ENCODE measurements around the gene NUP50. TPM values are rescaled to one million over a fixed set of nuclear protein-coding genes. Genes with fewer than 3 reads are reported as not detected.

Gene NUP50
- total RNA-seq, 3 donors from 2014 or later, result 42.5 to 80.7 (median 65.7) TPM

DNA sequence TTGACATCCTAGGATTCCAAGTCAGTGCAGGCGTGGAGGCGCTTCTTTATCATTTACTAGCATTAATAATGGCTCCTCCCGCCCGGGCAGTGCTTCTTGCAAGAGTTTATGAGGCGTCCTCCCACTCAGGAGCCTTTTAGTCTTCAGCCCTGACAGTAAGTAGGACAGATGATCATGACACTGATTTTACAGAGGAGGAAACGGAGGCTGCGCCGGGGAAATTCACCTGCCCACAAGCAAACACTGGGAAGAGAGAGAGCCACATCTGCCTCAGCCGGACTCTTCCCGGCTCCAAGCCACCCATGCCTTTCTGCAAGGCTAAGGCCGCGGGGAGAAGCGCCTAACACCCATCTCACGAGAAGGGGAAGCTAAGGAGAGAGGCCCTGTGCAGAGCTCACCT, 41.1 kb downstream of the NUP50 start:
- no peak for ATAC-seq
- TF ChIP-seq CTCF (IDR thresholded peaks at IDR 0.05), result no peak
- Histone ChIP-seq H3K4me1 (ENCODE audit: low read depth) (no peaks in the 10 kb centered on the region), H3K4me3 (no peak overlapping the region), H3K9me3 (no peaks in the 10 kb centered on the region), H3K36me3 (ENCODE audit: low read depth) (no peaks in the 10 kb centered on the region)
- no peak for DNase-seq
- intact Hi-C loops (cut with DNase I, micrococcal nuclease), result no loop called here

GRCh38 chr22:45205276-45205925, 41.7 kb downstream of the NUP50 start:
- H3K4me1 ChIP-seq (ENCODE audit: low read depth), result no peaks in the 10 kb centered on the region
- H3K36me3 ChIP-seq (ENCODE audit: low read depth), result no peaks in the 10 kb centered on the region
- no peak for TF ChIP-seq CTCF (IDR thresholded peaks at IDR 0.05)
- intact Hi-C loops (cut with DNase I, micrococcal nuclease), result no loop called here
- no peak for ATAC-seq
- no peak overlapping the region for H3K4me3 ChIP-seq
- H3K9me3 ChIP-seq, result no peaks in the 10 kb centered on the region
- no peak for DNase-seq

- Histone ChIP-seq H3K36me3 (ENCODE audit: low read depth) (no peaks in the 10 kb centered on the region), H3K4me3 (no peak overlapping the region), H3K4me1 (ENCODE audit: low read depth) (no peaks in the 10 kb centered on the region), H3K9me3 (no peaks in the 10 kb centered on the region)
- ATAC-seq (no peak), DNase-seq (no peak)
- no peak for TF ChIP-seq CTCF (IDR thresholded peaks at IDR 0.05)
- intact Hi-C loops (cut with DNase I, micrococcal nuclease), result no loop called here
These were observed 42.5 kb downstream of the NUP50 start for GRCh38 chr22:45206233-45206632.

- Histone ChIP-seq H3K36me3 (ENCODE audit: low read depth) (no peaks in the 10 kb centered on the region), H3K9me3 (no peaks in the 10 kb centered on the region), H3K4me1 (ENCODE audit: low read depth) (no peaks in the 10 kb centered on the region), H3K4me3 (no peak overlapping the region)
- intact Hi-C loops (cut with DNase I, micrococcal nuclease), result no loop called here
- no peak for DNase-seq
- no peak for TF ChIP-seq CTCF (IDR thresholded peaks at IDR 0.05)
- no peak for ATAC-seq
These were observed 43.8 kb downstream of the NUP50 start for GRCh38 chr22:45207533-45207932.

DNA sequence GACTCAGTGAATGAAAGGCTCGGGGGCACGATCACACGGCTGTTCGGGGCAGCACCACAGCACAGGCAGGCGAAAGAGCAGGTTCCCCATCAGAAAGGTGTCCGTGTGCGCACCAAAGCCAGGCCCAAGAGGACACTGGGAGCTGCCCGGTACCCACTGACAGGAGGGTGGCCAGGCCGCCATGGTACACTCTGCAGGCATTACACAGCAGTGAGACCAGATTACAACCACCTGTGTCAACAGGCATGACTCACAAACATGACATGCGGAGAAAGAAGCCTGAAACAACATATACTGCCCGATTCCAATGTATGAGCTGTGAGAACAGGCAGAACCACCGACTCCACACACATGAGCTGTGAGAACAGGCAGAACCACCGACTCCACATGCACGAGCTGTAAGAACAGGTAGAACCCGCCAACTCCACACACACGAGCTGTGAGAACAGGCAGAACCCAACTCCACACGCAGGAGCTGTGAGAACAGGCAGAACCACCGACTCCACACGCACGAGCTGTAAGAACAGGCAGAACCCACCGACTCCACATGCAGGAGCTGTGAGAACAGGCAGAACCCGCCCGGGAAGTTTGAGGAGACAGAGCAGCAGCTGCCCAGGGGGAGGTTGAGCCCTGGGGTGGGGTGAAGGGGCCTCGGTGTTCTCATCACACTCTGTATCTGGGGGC, 44.4 kb downstream of the NUP50 start:
- TF ChIP-seq CTCF (IDR thresholded peaks at IDR 0.05), result no peak
- Histone ChIP-seq H3K36me3 (ENCODE audit: low read depth) (no peaks in the 10 kb centered on the region), H3K4me1 (ENCODE audit: low read depth) (no peaks in the 10 kb centered on the region), H3K4me3 (no peak overlapping the region), H3K9me3 (no peaks in the 10 kb centered on the region)
- ATAC-seq (no peak), DNase-seq (no peak)
- intact Hi-C loops (cut with DNase I, micrococcal nuclease), result no loop called here
